ENCODE measurements around the gene PALLD. TPM values are rescaled to one million over a fixed set of nuclear protein-coding genes. Genes with fewer than 3 reads are reported as not detected.

Gene PALLD
- total RNA-seq, 4 donors from 2014 or later: 60.2 to 437 (median 118) TPM

- 37 to 50% methylated on average over 1 of the region's 1 CpG for WGBS, 2 donors
- H3K36me3 ChIP-seq: no peaks in the 10 kb centered on the region
- H3K4me3 ChIP-seq: no peak overlapping the region
- TF ChIP-seq POLR2A (IDR thresholded peaks at IDR 0.05): no peak
- TF ChIP-seq CTCF (IDR thresholded peaks at IDR 0.05): no peak
- no peaks in the 10 kb centered on the region for H3K9me3 ChIP-seq
- no peaks in the 10 kb centered on the region for H3K27me3 ChIP-seq
- intact Hi-C loops (cut with DNase I): no loop called here
- peak overlapping the region in 1 of 4 donors; percentile 36 for H3K27ac ChIP-seq
- H3K4me1 ChIP-seq: peaks cover 0 to 12% (median 0%) of the 10 kb centered on the region in 3 donors
- DNase-seq: no peak
These were observed 262.5 kb downstream of the PALLD start for GRCh38 chr4:168759321-168759720.

- no peak for TF ChIP-seq POLR2A (IDR thresholded peaks at IDR 0.05)
- TF ChIP-seq CTCF (IDR thresholded peaks at IDR 0.05): no peak
- intact Hi-C loops (cut with DNase I): no loop called here
- peaks cover 0 to 17% (median under 1%) of the 10 kb centered on the region in 3 donors for H3K4me1 ChIP-seq
- no peaks in the 10 kb centered on the region for H3K27me3 ChIP-seq
- H3K36me3 ChIP-seq: no peaks in the 10 kb centered on the region
- no peak for DNase-seq
- no peaks in the 10 kb centered on the region for H3K9me3 ChIP-seq
- 77 to 83% methylated on average over 9 of the region's 10 CpGs for WGBS, 2 donors
- H3K27ac ChIP-seq: peak overlapping the region in 1 of 4 donors; percentile 36
- no peak overlapping the region for H3K4me3 ChIP-seq
These were observed 263.2 kb downstream of the PALLD start for GRCh38 chr4:168759959-168760527.

- 82 to 83% methylated on average over 4 of the region's 4 CpGs for WGBS, 2 donors
These were observed 264.2 kb downstream of the PALLD start for GRCh38 chr4:168761066-168761465.

GRCh38 chr4:168765322-168765721, 268.5 kb downstream of the PALLD start:
- Histone ChIP-seq H3K27me3 (no peaks in the 10 kb centered on the region), H3K4me3 (no peak overlapping the region), H3K4me1 (peaks cover 8 to 47% (median 26%) of the 10 kb centered on the region in 3 donors), H3K36me3 (no peaks in the 10 kb centered on the region), H3K9me3 (no peaks in the 10 kb centered on the region), H3K27ac (peak overlapping the region in 3 of 4 donors; percentile 49 to 81 (median 76))
- intact Hi-C loops (cut with DNase I): no loop called here
- TF ChIP-seq CTCF (IDR thresholded peaks at IDR 0.05) (no peak), POLR2A (IDR thresholded peaks at IDR 0.05) (no peak)
- no peak for DNase-seq
- 59 to 63% methylated on average over 4 of the region's 4 CpGs for WGBS, 2 donors

More at GRCh38 chr4:168761066-168761465, 264.2 kb downstream of the PALLD start:
- no peaks in the 10 kb centered on the region for H3K36me3 ChIP-seq
- no peaks in the 10 kb centered on the region for H3K9me3 ChIP-seq
- no peak overlapping the region for H3K27ac ChIP-seq
- no peak overlapping the region for H3K4me3 ChIP-seq
- H3K27me3 ChIP-seq: no peaks in the 10 kb centered on the region
- TF ChIP-seq POLR2A (IDR thresholded peaks at IDR 0.05) (no peak), CTCF (IDR thresholded peaks at IDR 0.05) (no peak)
- intact Hi-C loops (cut with DNase I): no loop called here
- no peak for DNase-seq
- H3K4me1 ChIP-seq: peaks cover 2 to 27% (median 8%) of the 10 kb centered on the region in 3 donors

- no peaks in the 10 kb centered on the region for H3K36me3 ChIP-seq
- peaks cover 12 to 51% (median 26%) of the 10 kb centered on the region in 3 donors for H3K4me1 ChIP-seq
- no peak overlapping the region for H3K4me3 ChIP-seq
- peak overlapping the region; percentile 50 to 81 (median 73) for H3K27ac ChIP-seq
- no peaks in the 10 kb centered on the region for H3K9me3 ChIP-seq
- no peaks in the 10 kb centered on the region for H3K27me3 ChIP-seq
- no peak for DNase-seq
- TF ChIP-seq POLR2A (IDR thresholded peaks at IDR 0.05): no peak
- TF ChIP-seq CTCF (IDR thresholded peaks at IDR 0.05): no peak
- intact Hi-C loops (cut with DNase I): no loop called here
These were observed 268.9 kb downstream of the PALLD start for GRCh38 chr4:168765726-168766125.

All from esophagus squamous epithelium (tissue), 5 donors.